ENCODE data around the gene TNFRSF14.

GRCh38 chr1:2512862-2513421, 43.2 kb upstream of the TNFRSF14 start:
- TF ChIP-seq EZH2phosphoT487 (IDR thresholded peaks at IDR 0.05; ENCODE audit: borderline replicate concordance, low read length), result no peak
- TF ChIP-seq CTCF (IDR thresholded peaks at IDR 0.05; ENCODE audit: low read depth, low read length, poor library complexity, severe bottlenecking), result no peak

Data from DOHH2 (cell line).